SIG-M5 treated with dmso at 0.1 percent for 504 hours (cell line): ENCODE data around the gene PTBP1.
"Not testable (repeated sequence)": the region's sequence is repeated elsewhere in the genome, so short reads cannot be mapped to it uniquely, and the experiment has no call there.

Source experiments
- DNase-seq: peaks from one replicate; lab custom pipeline; 2025; ENCODE audit not compliant: unreplicated experiment; lab: John Stamatoyannopoulos, UW

Gene PTBP1

DNA sequence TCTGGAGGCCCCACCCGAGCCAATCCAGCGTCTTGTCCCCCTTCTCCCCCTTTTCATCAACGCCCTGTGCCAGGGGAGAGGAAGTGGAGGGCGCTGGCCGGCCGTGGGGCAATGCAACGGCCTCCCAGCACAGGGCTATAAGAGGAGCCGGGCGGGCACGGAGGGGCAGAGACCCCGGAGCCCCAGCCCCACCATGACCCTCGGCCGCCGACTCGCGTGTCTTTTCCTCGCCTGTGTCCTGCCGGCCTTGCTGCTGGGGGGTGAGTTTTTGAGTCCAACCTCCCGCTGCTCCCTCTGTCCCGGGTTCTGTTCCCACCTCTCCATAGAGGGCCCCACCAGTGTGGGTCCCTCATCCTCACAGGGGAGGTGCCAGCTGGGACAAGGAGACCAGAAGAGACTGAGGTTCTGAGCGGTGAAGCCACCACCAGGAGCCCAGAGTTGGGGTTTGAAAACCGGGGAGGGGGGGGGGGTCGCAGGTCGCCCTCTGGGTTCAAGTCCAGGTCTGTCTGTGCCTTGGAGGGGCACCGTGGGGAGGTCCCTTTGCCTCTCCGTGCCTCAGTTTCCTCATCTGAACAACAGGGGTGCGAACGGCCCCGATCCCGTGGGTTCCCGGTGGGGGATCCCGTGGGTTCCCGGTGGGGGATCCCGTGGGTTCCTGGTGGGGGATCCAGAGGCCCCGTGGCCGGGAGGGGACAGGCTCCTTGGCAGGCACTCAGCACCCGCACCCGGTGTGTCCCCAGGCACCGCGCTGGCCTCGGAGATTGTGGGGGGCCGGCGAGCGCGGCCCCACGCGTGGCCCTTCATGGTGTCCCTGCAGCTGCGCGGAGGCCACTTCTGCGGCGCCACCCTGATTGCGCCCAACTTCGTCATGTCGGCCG, 55.1 kb downstream of the PTBP1 start, which contains the start of gene ELANE:
TSS of gene ELANE (plus strand) at position 168 of the 878 bp plus-strand sequence. CDS start at position 194, 26 bp downstream.
- peak; percentile 45 for DNase-seq

DNA sequence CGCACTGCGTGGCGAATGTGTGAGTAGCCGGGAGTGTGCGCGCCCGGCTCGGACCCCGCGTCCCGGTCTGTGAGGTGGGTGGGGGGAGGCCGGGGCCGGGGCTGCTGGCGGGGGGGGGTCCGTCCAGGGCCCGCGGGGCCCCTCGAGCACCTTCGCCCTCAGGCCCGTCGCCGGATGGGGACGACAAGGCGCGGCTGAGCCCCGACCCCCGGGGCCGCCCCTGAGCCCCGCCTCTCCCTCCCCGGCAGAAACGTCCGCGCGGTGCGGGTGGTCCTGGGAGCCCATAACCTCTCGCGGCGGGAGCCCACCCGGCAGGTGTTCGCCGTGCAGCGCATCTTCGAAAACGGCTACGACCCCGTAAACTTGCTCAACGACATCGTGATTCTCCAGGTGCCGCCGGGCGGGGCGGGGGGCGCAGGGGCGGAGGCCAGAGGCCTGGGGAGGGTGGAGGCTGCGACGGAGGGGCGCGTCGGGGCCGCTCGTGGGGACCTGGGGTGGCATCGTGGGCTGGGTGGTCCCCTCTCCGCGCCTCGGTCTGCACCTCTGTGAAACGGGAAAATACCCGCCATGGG, 55.8 kb downstream of the PTBP1 start:
- no peak for DNase-seq

- DNase-seq = not testable (repeated sequence)
Observed at GRCh38 chr19:853614-854220, 56.5 kb downstream of the PTBP1 start.

- DNase-seq = no peak
Observed at GRCh38 chr19:854549-854948, 57.3 kb downstream of the PTBP1 start.

DNA sequence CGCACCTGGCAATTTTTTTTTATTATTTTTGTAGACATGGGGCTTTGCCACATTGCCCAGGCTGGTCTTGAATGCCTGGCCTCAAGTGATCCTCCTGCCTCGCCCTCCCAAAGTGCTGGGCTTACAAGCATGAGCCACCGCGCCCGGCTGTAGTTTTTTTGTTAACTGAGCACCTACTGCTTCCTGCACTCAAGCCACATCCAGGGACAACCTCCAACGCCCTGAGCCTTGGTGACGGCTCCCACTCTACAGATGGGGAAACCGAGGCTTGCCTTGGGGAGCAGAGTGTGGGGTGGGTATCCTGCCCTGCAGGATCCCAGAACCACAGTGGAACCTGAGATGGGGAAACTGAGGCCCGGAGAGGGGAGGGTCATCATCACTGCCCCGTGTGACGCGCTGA, 57.9 kb downstream of the PTBP1 start:
- DNase-seq = no peak

- no peak for DNase-seq
Observed at GRCh38 chr19:855566-856120, 58.4 kb downstream of the PTBP1 start.

DNA sequence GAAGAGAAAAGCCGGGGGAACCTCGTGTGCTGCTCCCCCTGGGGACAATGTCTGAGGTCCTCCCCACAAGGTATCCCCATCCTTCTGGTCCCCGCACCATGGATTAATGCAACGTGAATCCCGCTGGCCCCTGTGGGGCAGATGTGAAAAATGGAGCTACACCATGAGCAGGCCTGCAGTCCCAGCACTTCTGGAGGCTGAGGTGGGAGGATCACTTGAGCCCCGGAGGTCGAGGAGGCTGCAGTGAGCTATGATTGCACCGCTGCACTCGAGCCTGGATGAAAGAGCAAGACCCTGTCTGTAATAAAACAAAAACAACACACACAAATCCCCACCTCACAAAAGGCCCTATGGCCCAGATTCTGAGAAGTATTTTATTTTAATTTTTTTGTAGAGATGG, 61.0 kb downstream of the PTBP1 start:
- no peak for DNase-seq

DNA sequence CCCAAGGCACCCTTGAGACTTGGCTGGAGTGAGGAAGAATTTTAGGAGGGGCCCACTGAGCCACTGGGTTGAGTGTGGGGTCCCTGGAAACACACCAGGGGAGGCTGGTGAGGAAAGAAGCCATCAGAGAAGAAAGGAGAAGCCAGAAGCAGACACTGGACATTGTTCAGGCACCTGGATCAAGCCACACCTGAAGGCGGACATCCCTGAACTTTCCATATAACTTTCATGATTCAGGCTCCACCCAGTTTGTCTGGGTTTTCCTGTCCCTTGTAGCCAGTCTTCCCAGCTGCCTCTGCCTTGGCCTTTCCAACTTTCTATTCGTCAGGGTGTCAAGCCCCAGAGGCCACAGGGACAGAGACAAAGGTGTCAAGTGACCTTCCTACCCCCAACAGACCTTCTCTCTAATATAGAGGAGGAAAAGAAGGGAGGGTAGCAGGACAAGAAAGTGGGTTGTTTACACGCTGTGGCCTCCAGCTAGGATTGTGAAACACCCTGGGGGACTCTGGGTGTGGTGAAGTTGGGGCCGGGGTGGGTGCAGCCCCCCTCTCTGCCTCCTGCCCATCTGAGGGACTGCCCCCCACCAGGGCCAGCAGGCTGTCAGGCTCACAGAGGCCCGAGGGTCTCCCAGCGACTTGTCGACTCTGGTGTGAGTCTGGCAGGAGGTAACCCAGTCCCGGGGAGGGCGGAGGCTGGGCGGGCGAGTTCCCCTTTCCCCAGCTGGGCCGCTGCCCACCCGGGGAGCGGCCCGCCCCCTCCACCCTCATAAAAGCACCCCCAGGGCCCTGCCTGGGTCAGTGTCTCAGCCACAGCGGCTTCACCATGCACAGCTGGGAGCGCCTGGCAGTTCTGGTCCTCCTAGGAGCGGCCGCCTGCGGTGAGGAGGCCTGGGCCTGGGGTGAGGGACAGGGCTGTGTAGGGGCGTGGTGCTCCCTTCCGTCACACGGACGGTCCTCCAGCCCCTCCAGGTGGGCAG, 61.9 kb downstream of the PTBP1 start, which contains the start of gene CFD:
TSS of gene CFD (plus strand) at position 797 of the 976 bp plus-strand sequence. CDS start at position 823, 26 bp downstream.
- peak; percentile 77 for DNase-seq

- DNase-seq = no peak
Observed at GRCh38 chr19:861141-861755, 64.0 kb downstream of the PTBP1 start.
